SU-DHL-6 (cell line): ENCODE data around the gene TMEM39A.

ENCODE experiments used
- H2AFZ ChIP-seq: fragments of 200-600 bp; sonication (generic); 2 replicates; pipeline ENCODE4 v1.6.1; 2014; ENCODE audit warnings: low read depth, mild to moderate bottlenecking, moderate library complexity, mixed read lengths, antibody characterized with exemption, low read length; ENCODE audit not compliant: severe bottlenecking
- H3F3A ChIP-seq: fragments of 200-600 bp; shearing (Covaris generic); 2 replicates; pipeline ENCODE4 v1.6.0; 2016; ENCODE audit warnings: antibody characterized with exemption, mild to moderate bottlenecking; ENCODE audit not compliant: insufficient read depth
- H3K27ac ChIP-seq: fragments of 200-600 bp; sonication (generic); 2 replicates; pipeline ENCODE4 v1.5.1; 2016; ENCODE audit warnings: low read depth, mild to moderate bottlenecking, low read length, moderate library complexity, mixed read lengths
- H3K27me3 ChIP-seq: fragments of 200-600 bp; sonication (generic), shearing (Covaris generic); 2 replicates; pipeline ENCODE4 v1.6.0; 2014; ENCODE audit warnings: mild to moderate bottlenecking, low read length
- H3K36me3 ChIP-seq: fragments of 200-600 bp; sonication (generic); 2 replicates; pipeline ENCODE4 v1.6.1; 2014; ENCODE audit warnings: mild to moderate bottlenecking, low read length, mixed read lengths
- H3K4me2 ChIP-seq: fragments of 300-600, 200-600 bp; shearing (Covaris generic), sonication (generic); 2 replicates; pipeline ENCODE4 v1.6.0; 2014; ENCODE audit warnings: low read length, low read depth, mild to moderate bottlenecking; ENCODE audit not compliant: poor library complexity, severe bottlenecking
- H3K4me3 ChIP-seq: fragments of 200-600 bp; sonication (generic); 2 replicates; pipeline ENCODE4 v1.5.1; 2014; ENCODE audit warnings: antibody characterized with exemption, low read length, mild to moderate bottlenecking, mixed read lengths; ENCODE audit not compliant: insufficient read depth, poor library complexity, severe bottlenecking
- H3K79me2 ChIP-seq: fragments of 200-600 bp; sonication (generic); 2 replicates; pipeline ENCODE4 v1.6.1; 2014; ENCODE audit warnings: mild to moderate bottlenecking, low read length, moderate library complexity; ENCODE audit not compliant: insufficient read depth
- H3K9ac ChIP-seq: fragments of 200-600 bp; sonication (generic); 2 replicates; pipeline ENCODE4 v1.7.0; 2014; ENCODE audit warnings: mild to moderate bottlenecking, low read length
- H3K9me2 ChIP-seq: fragments of 200-600 bp; sonication (generic); replicated peaks from 2 replicates; pipeline ENCODE4 v1.6.1; 2014; ENCODE audit warnings: low read length; ENCODE audit not compliant: insufficient read depth
- H3K9me3 ChIP-seq: fragments of 200-600 bp; sonication (generic); 2 replicates; pipeline ENCODE4 v1.6.1; 2014; ENCODE audit warnings: low read length, mixed read lengths; ENCODE audit not compliant: insufficient read depth
- H4K20me1 ChIP-seq: fragments of 200-600 bp; sonication (generic); 2 replicates; pipeline ENCODE4 v1.6.1; 2014; ENCODE audit warnings: low read depth, mild to moderate bottlenecking, antibody characterized with exemption, low read length, moderate library complexity, mixed read lengths
- EZH2phosphoT487 ChIP-seq: fragments of 200-600 bp; sonication (generic), shearing (Covaris generic); conservative IDR thresholded peaks from 2 replicates; pipeline ENCODE4 v1.6.1; 2018; ENCODE audit warnings: mild to moderate bottlenecking, antibody characterized with exemption, low read length, moderate library complexity, mixed read lengths
- TF ChIP-seq, protein P1 (sequence below): fragments of 200-600 bp; sonication (generic); IDR thresholded peaks from one replicate; pipeline ENCODE4 v1.5.1; 2017; ENCODE audit warnings: antibody characterized with exemption, mild to moderate bottlenecking, low read length, moderate library complexity; ENCODE audit not compliant: insufficient read depth, poor library complexity, severe bottlenecking

The TMEM39A gene

GRCh38 chr3:119500265-119500664 is 36.9 kb upstream of the TMEM39A start:
- Histone ChIP-seq H3K4me2 (peak overlapping the region; percentile 98), H3K4me3 (peak overlapping the region; percentile 96), H3K9me2 (no peaks in the 10 kb centered on the region), H3K27me3 (no peaks in the 10 kb centered on the region), H3F3A (peaks cover 28% of the 10 kb centered on the region; the same call in 1 of the 2 replicates), H3K9me3 (no peaks in the 10 kb centered on the region), H2AFZ (no peak overlapping the region), H3K27ac (peak overlapping the region; percentile 65), H4K20me1 (no peaks in the 10 kb centered on the region), H3K79me2 (peaks cover 37% of the 10 kb centered on the region), H3K9ac (peak overlapping the region; percentile 94), H3K36me3 (peaks cover 12% of the 10 kb centered on the region)
- no peak for TF ChIP-seq EZH2phosphoT487
- TF ChIP-seq, protein P1, sequence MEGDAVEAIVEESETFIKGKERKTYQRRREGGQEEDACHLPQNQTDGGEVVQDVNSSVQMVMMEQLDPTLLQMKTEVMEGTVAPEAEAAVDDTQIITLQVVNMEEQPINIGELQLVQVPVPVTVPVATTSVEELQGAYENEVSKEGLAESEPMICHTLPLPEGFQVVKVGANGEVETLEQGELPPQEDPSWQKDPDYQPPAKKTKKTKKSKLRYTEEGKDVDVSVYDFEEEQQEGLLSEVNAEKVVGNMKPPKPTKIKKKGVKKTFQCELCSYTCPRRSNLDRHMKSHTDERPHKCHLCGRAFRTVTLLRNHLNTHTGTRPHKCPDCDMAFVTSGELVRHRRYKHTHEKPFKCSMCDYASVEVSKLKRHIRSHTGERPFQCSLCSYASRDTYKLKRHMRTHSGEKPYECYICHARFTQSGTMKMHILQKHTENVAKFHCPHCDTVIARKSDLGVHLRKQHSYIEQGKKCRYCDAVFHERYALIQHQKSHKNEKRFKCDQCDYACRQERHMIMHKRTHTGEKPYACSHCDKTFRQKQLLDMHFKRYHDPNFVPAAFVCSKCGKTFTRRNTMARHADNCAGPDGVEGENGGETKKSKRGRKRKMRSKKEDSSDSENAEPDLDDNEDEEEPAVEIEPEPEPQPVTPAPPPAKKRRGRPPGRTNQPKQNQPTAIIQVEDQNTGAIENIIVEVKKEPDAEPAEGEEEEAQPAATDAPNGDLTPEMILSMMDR = no peak

DNA sequence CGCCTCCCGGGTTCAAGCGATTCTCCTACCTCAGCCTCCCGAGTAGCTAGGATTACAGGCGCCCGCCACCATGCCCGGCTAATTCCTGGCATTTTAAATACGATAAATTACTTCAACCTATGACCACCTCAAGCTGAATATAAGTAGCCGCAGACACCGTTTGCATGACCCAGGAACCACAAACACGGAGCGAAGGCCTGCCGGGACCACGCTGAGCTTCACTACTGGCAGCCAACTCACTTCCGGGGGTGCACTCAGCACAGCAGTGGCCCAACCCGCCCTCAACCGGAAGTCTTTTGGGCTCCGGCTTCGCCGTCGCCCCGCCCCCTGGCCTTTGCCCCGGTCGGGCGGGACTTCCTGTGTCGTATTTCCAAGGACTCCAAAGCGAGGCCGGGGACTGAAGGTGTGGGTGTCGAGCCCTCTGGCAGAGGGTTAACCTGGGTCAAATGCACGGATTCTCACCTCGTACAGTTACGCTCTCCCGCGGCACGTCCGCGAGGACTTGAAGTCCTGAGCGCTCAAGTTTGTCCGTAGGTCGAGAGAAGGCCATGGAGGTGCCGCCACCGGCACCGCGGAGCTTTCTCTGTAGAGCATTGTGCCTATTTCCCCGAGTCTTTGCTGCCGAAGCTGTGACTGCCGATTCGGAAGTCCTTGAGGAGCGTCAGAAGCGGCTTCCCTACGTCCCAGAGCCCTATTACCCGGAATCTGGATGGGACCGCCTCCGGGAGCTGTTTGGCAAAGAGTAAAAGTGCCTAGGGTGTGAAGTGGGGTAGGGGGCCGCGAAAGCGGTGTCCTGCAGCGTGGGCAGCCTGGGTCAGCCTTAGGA is 35.0 kb upstream of the TMEM39A start, which contains the start of gene TIMMDC1:
TIMMDC1 (plus strand) TSS at position 362 of the 826 bp plus-strand sequence; CDS start at position 549, 187 bp downstream.
- H3K9ac ChIP-seq = peak within 1 kb of the TSS; percentile 94
- no peaks in the 10 kb centered on the region for H4K20me1 ChIP-seq
- no peaks in the 10 kb centered on the region for H3K9me2 ChIP-seq
- H3K4me3 ChIP-seq = peak within 1 kb of the TSS; percentile 96
- peaks cover 37% of the 10 kb centered on the region for H3K79me2 ChIP-seq
- no peak for TF ChIP-seq EZH2phosphoT487
- TF ChIP-seq, protein P1 = no peak
- H3K27me3 ChIP-seq = no peaks in the 10 kb centered on the region
- H3K27ac ChIP-seq = peak within 1 kb of the TSS; percentile 65
- H3F3A ChIP-seq = peaks cover 26% of the 10 kb centered on the region; the same call in 1 of the 2 replicates
- H2AFZ ChIP-seq = peak within 1 kb of the TSS; percentile 75
- H3K36me3 ChIP-seq = 0 out of 2 replicates have a peak, but pooled peaks cover 5% of the 10 kb centered on the region
- no peaks in the 10 kb centered on the region for H3K9me3 ChIP-seq
- peak within 1 kb of the TSS; percentile 98 for H3K4me2 ChIP-seq

- peak overlapping the region; percentile 94 for H3K9ac ChIP-seq
- H3K27ac ChIP-seq = peak overlapping the region; percentile 6; the same call in 1 of the 2 replicates
- H3K4me2 ChIP-seq = peak overlapping the region; percentile 97
- peaks cover 30% of the 10 kb centered on the region; the same call in 1 of the 2 replicates for H3F3A ChIP-seq
- H3K36me3 ChIP-seq = no peaks in the 10 kb centered on the region
- peaks cover 37% of the 10 kb centered on the region for H3K79me2 ChIP-seq
- H2AFZ ChIP-seq = peak overlapping the region; percentile 75
- no peaks in the 10 kb centered on the region for H3K9me3 ChIP-seq
- no peak for TF ChIP-seq EZH2phosphoT487
- TF ChIP-seq, protein P1 = no peak
- no peaks in the 10 kb centered on the region for H3K9me2 ChIP-seq
- H3K4me3 ChIP-seq = peak overlapping the region; percentile 96
- no peaks in the 10 kb centered on the region for H4K20me1 ChIP-seq
- H3K27me3 ChIP-seq = no peaks in the 10 kb centered on the region
These were observed 34.4 kb upstream of the TMEM39A start for GRCh38 chr3:119497820-119498185.
